BLaER1 (cell line): Measurements from ENCODE around the gene DHRS7B.

ENCODE experiments used
- H3K27ac ChIP-seq: shearing (Covaris generic); formaldehyde crosslinking; 2 replicates; pipeline ENCODE4 v1.8.1; 2022
- H3K27me3 ChIP-seq: shearing (Covaris generic); formaldehyde crosslinking; 2 replicates; pipeline ENCODE4 v1.8.1; 2022
- H3K36me3 ChIP-seq: shearing (Covaris generic); formaldehyde crosslinking; 2 replicates; pipeline ENCODE4 v1.8.1; 2022
- H3K4me1 ChIP-seq: shearing (Covaris generic); formaldehyde crosslinking; 2 replicates; pipeline ENCODE4 v1.8.1; 2022
- H3K4me2 ChIP-seq: shearing (Covaris generic); formaldehyde crosslinking; 2 replicates; pipeline ENCODE4 v1.8.1; 2022
- H3K4me3 ChIP-seq: shearing (Covaris generic); formaldehyde crosslinking; 2 replicates; pipeline ENCODE4 v1.8.1; 2022
- H3K9ac ChIP-seq: shearing (Covaris generic); formaldehyde crosslinking; 2 replicates; pipeline ENCODE4 v1.8.1; 2022
- H3K9me3 ChIP-seq: shearing (Covaris generic); formaldehyde crosslinking; 2 replicates; pipeline ENCODE4 v1.8.1; 2022
- H4K20me1 ChIP-seq: shearing (Covaris generic); formaldehyde crosslinking; 2 replicates; pipeline ENCODE4 v1.8.1; 2022
- Cebpa-rat ChIP-seq: shearing (Covaris generic); IDR thresholded peaks from 2 replicates; pipeline ENCODE4 v1.8.1; 2022

The DHRS7B gene

GRCh38 chr17:21146362-21147015 is 19.7 kb downstream of the DHRS7B start:
- TF ChIP-seq Cebpa-rat = no peak
- Histone ChIP-seq H3K27ac (no peak overlapping the region), H3K4me2 (no peak overlapping the region), H3K4me1 (peaks cover 26% of the 10 kb centered on the region), H3K9me3 (peaks cover 68% of the 10 kb centered on the region), H3K27me3 (no peaks in the 10 kb centered on the region), H4K20me1 (no peaks in the 10 kb centered on the region), H3K36me3 (peaks cover 45% of the 10 kb centered on the region), H3K4me3 (no peak overlapping the region), H3K9ac (no peak overlapping the region)

- H3K9ac ChIP-seq = no peak overlapping the region
These were observed 22.9 kb downstream of the DHRS7B start for GRCh38 chr17:21149621-21150020.

GRCh38 chr17:21152731-21153130 is 26.0 kb downstream of the DHRS7B start:
- no peaks in the 10 kb centered on the region for H4K20me1 ChIP-seq
- no peak overlapping the region for H3K9ac ChIP-seq
- H3K36me3 ChIP-seq = peaks cover 23% of the 10 kb centered on the region
- H3K27me3 ChIP-seq = no peaks in the 10 kb centered on the region
- no peak overlapping the region for H3K4me2 ChIP-seq
- H3K4me3 ChIP-seq = no peak overlapping the region
- H3K4me1 ChIP-seq = peaks cover 20% of the 10 kb centered on the region
- TF ChIP-seq Cebpa-rat = no peak
- H3K27ac ChIP-seq = no peak overlapping the region
- peaks cover 75% of the 10 kb centered on the region for H3K9me3 ChIP-seq

More at GRCh38 chr17:21149621-21150020, 22.9 kb downstream of the DHRS7B start:
- Histone ChIP-seq H3K4me1 (peaks cover 26% of the 10 kb centered on the region), H3K4me3 (no peak overlapping the region), H3K36me3 (peaks cover 42% of the 10 kb centered on the region), H4K20me1 (no peaks in the 10 kb centered on the region), H3K27ac (no peak overlapping the region), H3K4me2 (peak overlapping the region; percentile 46), H3K27me3 (no peaks in the 10 kb centered on the region), H3K9me3 (peaks cover 89% of the 10 kb centered on the region)
- TF ChIP-seq Cebpa-rat = no peak

GRCh38 chr17:21157586-21158370 is 31.0 kb downstream of the DHRS7B start:
- Histone ChIP-seq H3K27me3 (no peaks in the 10 kb centered on the region), H3K9ac (no peak overlapping the region), H3K4me3 (no peak overlapping the region), H3K27ac (no peak overlapping the region), H3K9me3 (peaks cover 27% of the 10 kb centered on the region), H3K4me1 (no peaks in the 10 kb centered on the region), H3K36me3 (no peaks in the 10 kb centered on the region), H3K4me2 (no peak overlapping the region), H4K20me1 (no peaks in the 10 kb centered on the region)
- TF ChIP-seq Cebpa-rat = no peak

- H3K36me3 ChIP-seq = no peaks in the 10 kb centered on the region; the same call in 1 of the 2 replicates
- TF ChIP-seq Cebpa-rat = no peak
- no peaks in the 10 kb centered on the region for H4K20me1 ChIP-seq
- no peak overlapping the region for H3K27ac ChIP-seq
- H3K27me3 ChIP-seq = no peaks in the 10 kb centered on the region
- H3K4me1 ChIP-seq = no peaks in the 10 kb centered on the region
- no peak overlapping the region for H3K4me2 ChIP-seq
- H3K9me3 ChIP-seq = peaks cover 2% of the 10 kb centered on the region; the same call in 1 of the 2 replicates
- H3K9ac ChIP-seq = no peak overlapping the region
- no peak overlapping the region for H3K4me3 ChIP-seq
These were observed 33.6 kb downstream of the DHRS7B start for GRCh38 chr17:21160401-21160800.

GRCh38 chr17:21161498-21162393 is 35.0 kb downstream of the DHRS7B start:
- no peaks in the 10 kb centered on the region for H3K9me3 ChIP-seq
- no peak overlapping the region for H3K9ac ChIP-seq
- H4K20me1 ChIP-seq = no peaks in the 10 kb centered on the region
- no peak for TF ChIP-seq Cebpa-rat
- no peak overlapping the region for H3K27ac ChIP-seq
- H3K4me3 ChIP-seq = no peak overlapping the region
- H3K4me2 ChIP-seq = no peak overlapping the region
- no peaks in the 10 kb centered on the region for H3K27me3 ChIP-seq
- H3K4me1 ChIP-seq = no peaks in the 10 kb centered on the region
- H3K36me3 ChIP-seq = no peaks in the 10 kb centered on the region; the same call in 1 of the 2 replicates

- H3K4me3 ChIP-seq = no peak overlapping the region
- H3K9me3 ChIP-seq = no peaks in the 10 kb centered on the region
- TF ChIP-seq Cebpa-rat = no peak
- H3K27ac ChIP-seq = no peak overlapping the region
- no peaks in the 10 kb centered on the region for H3K4me1 ChIP-seq
- no peaks in the 10 kb centered on the region; the same call in 1 of the 2 replicates for H3K36me3 ChIP-seq
- no peaks in the 10 kb centered on the region for H3K27me3 ChIP-seq
- no peak overlapping the region for H3K9ac ChIP-seq
- no peaks in the 10 kb centered on the region for H4K20me1 ChIP-seq
- H3K4me2 ChIP-seq = no peak overlapping the region
These were observed 35.6 kb downstream of the DHRS7B start for GRCh38 chr17:21162394-21162775.

GRCh38 chr17:21163101-21163500 is 36.3 kb downstream of the DHRS7B start:
- Histone ChIP-seq H3K4me1 (no peaks in the 10 kb centered on the region), H3K4me2 (no peak overlapping the region)

GRCh38 chr17:21164216-21164615 is 37.5 kb downstream of the DHRS7B start:
- Histone ChIP-seq H3K4me1 (no peaks in the 10 kb centered on the region), H3K9ac (no peak overlapping the region)
- TF ChIP-seq Cebpa-rat = no peak

More at GRCh38 chr17:21163101-21163500, 36.3 kb downstream of the DHRS7B start:
- no peak overlapping the region for H3K27ac ChIP-seq
- no peaks in the 10 kb centered on the region for H3K9me3 ChIP-seq
- no peaks in the 10 kb centered on the region for H4K20me1 ChIP-seq
- H3K36me3 ChIP-seq = no peaks in the 10 kb centered on the region; the same call in 1 of the 2 replicates
- no peaks in the 10 kb centered on the region for H3K27me3 ChIP-seq
- no peak overlapping the region for H3K9ac ChIP-seq
- TF ChIP-seq Cebpa-rat = no peak
- H3K4me3 ChIP-seq = no peak overlapping the region

More at GRCh38 chr17:21164216-21164615, 37.5 kb downstream of the DHRS7B start:
- Histone ChIP-seq H4K20me1 (0 out of 2 replicates have a peak, but pooled peaks cover 1% of the 10 kb centered on the region), H3K9me3 (no peaks in the 10 kb centered on the region), H3K4me2 (no peak overlapping the region), H3K27ac (no peak overlapping the region), H3K27me3 (no peaks in the 10 kb centered on the region), H3K4me3 (no peak overlapping the region), H3K36me3 (peaks cover 4% of the 10 kb centered on the region; the same call in 1 of the 2 replicates)
